Trophoblast cell (in vitro differentiated cells and primary cell): ENCODE measurements around the gene SLC1A7.

ENCODE experiments used
- DNase-seq, 2 donors: peaks; one replicate each; pipeline ENCODE4 v3.0.0-alpha.2; 2016
- H2AFZ ChIP-seq: 2 replicates; pipeline ENCODE4 v1.6.1; 2013; ENCODE audit warnings: low read length, moderate library complexity, mild to moderate bottlenecking; ENCODE audit not compliant: insufficient read depth, poor library complexity
- H2AK5ac ChIP-seq: 2 replicates; pipeline ENCODE4 v1.6.1; 2013; ENCODE audit warnings: mild to moderate bottlenecking, low read length
- H2BK120ac ChIP-seq: 2 replicates; pipeline ENCODE4 v1.6.1; 2013; ENCODE audit warnings: low read length, mild to moderate bottlenecking, moderate library complexity; ENCODE audit not compliant: insufficient read depth, poor library complexity
- H2BK12ac ChIP-seq: 2 replicates; pipeline ENCODE4 v1.6.1; 2013; ENCODE audit warnings: mild to moderate bottlenecking, low read length, moderate library complexity
- H2BK5ac ChIP-seq: 2 replicates; pipeline ENCODE4 v1.6.1; 2013; ENCODE audit warnings: low read length, low read depth, moderate library complexity, mild to moderate bottlenecking; ENCODE audit not compliant: poor library complexity
- H3K14ac ChIP-seq: 2 replicates; pipeline ENCODE4 v1.6.1; 2013; ENCODE audit warnings: mild to moderate bottlenecking, low read length
- H3K18ac ChIP-seq: 2 replicates; pipeline ENCODE4 v1.6.1; 2013; ENCODE audit warnings: mild to moderate bottlenecking, low read length
- H3K23ac ChIP-seq: 2 replicates; pipeline ENCODE4 v1.6.1; 2013; ENCODE audit warnings: low read length
- H3K27ac ChIP-seq: 2 replicates; pipeline ENCODE4 v1.5.1; 2013; ENCODE audit warnings: low read depth, mild to moderate bottlenecking, inconsistent platforms, low read length, moderate library complexity
- H3K27me3 ChIP-seq: 2 replicates; pipeline ENCODE4 v1.6.1; 2013; ENCODE audit warnings: inconsistent platforms, mild to moderate bottlenecking, low read length, moderate library complexity; ENCODE audit not compliant: insufficient read depth
- H3K36me3 ChIP-seq, 2 experiments: 1 replicate in 1 of 2; 2 replicates in 1 of 2; pipeline ENCODE4 v1.6.1; 2013; ENCODE audit warnings: low read length in 2 of 2, mild to moderate bottlenecking in 2 of 2, moderate library complexity in 1 of 2; ENCODE audit not compliant: insufficient read depth in 2 of 2, control insufficient read depth in 1 of 2
- H3K4ac ChIP-seq: 2 replicates; pipeline ENCODE4 v1.6.1; 2013; ENCODE audit warnings: low read depth, mild to moderate bottlenecking, low read length, moderate library complexity
- H3K4me1 ChIP-seq, 2 experiments: 1 replicate in 1 of 2; 2 replicates in 1 of 2; pipeline ENCODE4 v1.6.1; 2013; ENCODE audit warnings: low read length in 2 of 2, mild to moderate bottlenecking in 2 of 2, moderate library complexity in 1 of 2; ENCODE audit not compliant: insufficient read depth in 2 of 2, control insufficient read depth in 1 of 2
- H3K4me2 ChIP-seq: 2 replicates; pipeline ENCODE4 v1.6.1; 2013; ENCODE audit warnings: inconsistent platforms, mild to moderate bottlenecking, low read length, moderate library complexity
- H3K4me3 ChIP-seq: 2 replicates; pipeline ENCODE4 v1.5.1; 2013; ENCODE audit warnings: mild to moderate bottlenecking, low read depth, low read length, inconsistent platforms
- H3K79me1 ChIP-seq: one replicate; pipeline ENCODE4 v1.6.1; 2013; ENCODE audit warnings: low read length
- H3K79me2 ChIP-seq: 2 replicates; pipeline ENCODE4 v1.6.1; 2013; ENCODE audit warnings: low read length, mild to moderate bottlenecking; ENCODE audit not compliant: control insufficient read depth, insufficient read depth, poor library complexity
- H3K9ac ChIP-seq: 2 replicates; pipeline ENCODE4 v1.6.1; 2013; ENCODE audit warnings: mild to moderate bottlenecking, low read length
- H3K9me3 ChIP-seq: 2 replicates; pipeline ENCODE4 v1.6.1; 2013; ENCODE audit warnings: low read depth, mild to moderate bottlenecking, control low read depth, inconsistent platforms, low read length; ENCODE audit not compliant: insufficient read depth
- H4K12ac ChIP-seq: 2 replicates; pipeline ENCODE4 v1.6.1; 2013; ENCODE audit warnings: low read depth, mild to moderate bottlenecking, low read length, moderate library complexity
- H4K8ac ChIP-seq: 2 replicates; pipeline ENCODE4 v1.6.1; 2013; ENCODE audit warnings: low read depth, mild to moderate bottlenecking, low read length, moderate library complexity
- H4K91ac ChIP-seq: one replicate; pipeline ENCODE4 v1.6.1; 2013; ENCODE audit warnings: low read depth, mild to moderate bottlenecking, low read length, moderate library complexity
- WGBS: extraction: QIAGEN DNeasy Blood & Tissue Kit; methylation state at CpG from one replicate; pipeline ENCODE4 v1.1.7; 2013; ENCODE audit warnings: missing lambda C conversion rate; ENCODE audit not compliant: insufficient read length, insufficient coverage; ENCODE audit errors: extremely low coverage; 5-methylcytosine and 5-hydroxymethylcytosine counted together

SLC1A7 gene

GRCh38 chr1:53075761-53076163 is 66.7 kb downstream of the SLC1A7 start:
- H3K23ac ChIP-seq: no peak overlapping the region
- no peak overlapping the region for H4K8ac ChIP-seq
- H2AFZ ChIP-seq: no peak overlapping the region
- no peak overlapping the region for H3K27ac ChIP-seq
- H3K36me3 ChIP-seq: no peaks in the 10 kb centered on the region
- no peaks in the 10 kb centered on the region for H3K79me2 ChIP-seq
- H3K4me1 ChIP-seq: no peaks in the 10 kb centered on the region
- H2BK120ac ChIP-seq: no peak overlapping the region
- no peak overlapping the region for H3K4ac ChIP-seq
- no peak overlapping the region for H4K91ac ChIP-seq
- no peaks in the 10 kb centered on the region for H3K79me1 ChIP-seq
- H2BK12ac ChIP-seq: no peak overlapping the region
- H4K12ac ChIP-seq: no peak overlapping the region
- no CpG with 5 or more reads among the region's 8 CpGs for WGBS
- H3K18ac ChIP-seq: no peak overlapping the region
- no peak overlapping the region for H2AK5ac ChIP-seq
- peaks cover 4% of the 10 kb centered on the region for H3K9me3 ChIP-seq
- no peak overlapping the region for H3K4me3 ChIP-seq
- no peak overlapping the region for H2BK5ac ChIP-seq
- no peak overlapping the region for H3K9ac ChIP-seq
- DNase-seq: no peak
- H3K27me3 ChIP-seq: no peaks in the 10 kb centered on the region
- H3K4me2 ChIP-seq: no peak overlapping the region
- no peak overlapping the region for H3K14ac ChIP-seq

GRCh38 chr1:53075206-53075605 is 67.2 kb downstream of the SLC1A7 start:
- no peak overlapping the region for H2BK5ac ChIP-seq
- H4K91ac ChIP-seq: no peak overlapping the region
- WGBS: no CpG with 5 or more reads among the region's 4 CpGs
- no peak overlapping the region for H4K12ac ChIP-seq
- no peak overlapping the region for H3K4ac ChIP-seq
- H3K36me3 ChIP-seq: no peaks in the 10 kb centered on the region
- no peaks in the 10 kb centered on the region for H3K79me1 ChIP-seq
- no peaks in the 10 kb centered on the region for H3K79me2 ChIP-seq
- no peak overlapping the region for H2BK120ac ChIP-seq
- no peak overlapping the region for H3K18ac ChIP-seq
- no peaks in the 10 kb centered on the region for H3K27me3 ChIP-seq
- peaks cover 4% of the 10 kb centered on the region for H3K9me3 ChIP-seq
- H3K4me3 ChIP-seq: no peak overlapping the region
- H3K27ac ChIP-seq: no peak overlapping the region
- H3K4me1 ChIP-seq: no peaks in the 10 kb centered on the region
- no peak overlapping the region for H2BK12ac ChIP-seq
- H4K8ac ChIP-seq: no peak overlapping the region
- no peak for DNase-seq
- no peak overlapping the region for H3K9ac ChIP-seq
- H3K4me2 ChIP-seq: no peak overlapping the region
- no peak overlapping the region for H2AK5ac ChIP-seq
- no peak overlapping the region for H3K23ac ChIP-seq
- H3K14ac ChIP-seq: no peak overlapping the region
- H2AFZ ChIP-seq: no peak overlapping the region

- WGBS: no CpG with 5 or more reads among the region's 8 CpGs
These were observed 67.9 kb downstream of the SLC1A7 start for GRCh38 chr1:53074313-53075154.

GRCh38 chr1:53073868-53074311 is 68.5 kb downstream of the SLC1A7 start:
- Histone ChIP-seq H3K36me3 (no peaks in the 10 kb centered on the region), H4K91ac (no peak overlapping the region), H3K79me1 (no peaks in the 10 kb centered on the region), H3K79me2 (no peaks in the 10 kb centered on the region), H3K9me3 (peaks cover 3% of the 10 kb centered on the region), H2BK12ac (no peak overlapping the region), H3K14ac (no peak overlapping the region), H2BK120ac (no peak overlapping the region), H3K23ac (no peak overlapping the region), H2AK5ac (no peak overlapping the region), H4K12ac (no peak overlapping the region), H3K27me3 (no peaks in the 10 kb centered on the region), H3K4ac (no peak overlapping the region), H3K4me3 (no peak overlapping the region), H3K4me2 (no peak overlapping the region), H3K18ac (no peak overlapping the region), H3K4me1 (no peaks in the 10 kb centered on the region), H4K8ac (no peak overlapping the region), H3K27ac (no peak overlapping the region), H2AFZ (no peak overlapping the region), H3K9ac (no peak overlapping the region), H2BK5ac (no peak overlapping the region)
- no peak for DNase-seq
- WGBS: no CpG with 5 or more reads among the region's 10 CpGs

More at GRCh38 chr1:53074313-53075154, 67.9 kb downstream of the SLC1A7 start:
- no peak overlapping the region for H3K27ac ChIP-seq
- no peak overlapping the region for H2AK5ac ChIP-seq
- no peak overlapping the region for H3K4me2 ChIP-seq
- H4K8ac ChIP-seq: no peak overlapping the region
- no peak overlapping the region for H3K23ac ChIP-seq
- H4K12ac ChIP-seq: no peak overlapping the region
- H4K91ac ChIP-seq: no peak overlapping the region
- no peaks in the 10 kb centered on the region for H3K79me2 ChIP-seq
- H2BK5ac ChIP-seq: no peak overlapping the region
- no peaks in the 10 kb centered on the region for H3K79me1 ChIP-seq
- no peak overlapping the region for H3K4me3 ChIP-seq
- H3K18ac ChIP-seq: no peak overlapping the region
- no peaks in the 10 kb centered on the region for H3K4me1 ChIP-seq
- no peak overlapping the region for H2BK120ac ChIP-seq
- no peak overlapping the region for H2AFZ ChIP-seq
- no peak overlapping the region for H3K4ac ChIP-seq
- no peak overlapping the region for H3K9ac ChIP-seq
- no peaks in the 10 kb centered on the region for H3K27me3 ChIP-seq
- no peak for DNase-seq
- peaks cover 4% of the 10 kb centered on the region for H3K9me3 ChIP-seq
- H2BK12ac ChIP-seq: no peak overlapping the region
- no peak overlapping the region for H3K14ac ChIP-seq
- no peaks in the 10 kb centered on the region for H3K36me3 ChIP-seq
